OCI-LY7 (cell line): ENCODE results near the gene GPATCH3. TPM values are rescaled to one million over a fixed set of nuclear protein-coding genes. Genes with fewer than 3 reads are reported as not detected.
"Not testable (repeated sequence)": the region's sequence is repeated elsewhere in the genome, so short reads cannot be mapped to it uniquely, and the experiment has no call there.

Experiments
- BruUV-seq: library from RNA; stranded (reverse); fragments of 400-500 nt; replicated peaks from 2 replicates; lab custom pipeline; 2021; lab: Mats Ljungman, UMichigan
- CTCF ChIA-PET: fragments of 300-600 bp; sonication (Branson Sonifier 250); formaldehyde crosslinking; loops from one replicate; lab custom pipeline; 2022; ENCODE audit warnings: antibody characterized with exemption; ENCODE audit not compliant: unreplicated experiment; lab: Charles Lee
- POLR2A ChIA-PET: fragments of 300-600 bp; sonication (Branson Sonifier 250); formaldehyde crosslinking; loops from one replicate; lab custom pipeline; 2022; ENCODE audit warnings: antibody characterized with exemption; lab: Charles Lee
- DNase-seq: peaks from one replicate; pipeline ENCODE4 v3.0.0-alpha.2; 2015; ENCODE audit warnings: low spot score
- H2AFZ ChIP-seq: fragments of 200-600 bp; sonication (generic), shearing (Covaris generic); 2 replicates; pipeline ENCODE4 v1.6.1; 2014; ENCODE audit warnings: mild to moderate bottlenecking, antibody characterized with exemption, low read length, moderate library complexity
- H3K27ac ChIP-seq: fragments of 200-600 bp; sonication (generic); 2 replicates; pipeline ENCODE4 v1.5.1; 2014; ENCODE audit warnings: mixed run types, low read depth, mild to moderate bottlenecking, moderate library complexity, low read length, inconsistent platforms; ENCODE audit not compliant: poor library complexity, severe bottlenecking
- H3K36me3 ChIP-seq: fragments of 200-600 bp; sonication (generic); 2 replicates; pipeline ENCODE4 v1.6.1; 2014; ENCODE audit warnings: mild to moderate bottlenecking, antibody characterized with exemption, low read length, moderate library complexity, mixed read lengths; ENCODE audit not compliant: insufficient read depth
- H3K4me1 ChIP-seq: fragments of 200-600 bp; sonication (generic); 2 replicates; pipeline ENCODE4 v1.5.1; 2014; ENCODE audit warnings: mild to moderate bottlenecking, low read length; ENCODE audit not compliant: insufficient read depth, poor library complexity, severe bottlenecking
- H3K4me2 ChIP-seq: fragments of 200-600 bp; sonication (generic); 2 replicates; pipeline ENCODE4 v1.6.1; 2014; ENCODE audit warnings: mild to moderate bottlenecking, low read length
- H3K4me3 ChIP-seq: fragments of 200-600 bp; sonication (generic); 2 replicates; pipeline ENCODE4 v1.5.1; 2014; ENCODE audit warnings: mild to moderate bottlenecking, low read depth, low read length; ENCODE audit not compliant: poor library complexity, severe bottlenecking
- H3K79me2 ChIP-seq: fragments of 200-600 bp; sonication (generic); 2 replicates; pipeline ENCODE4 v1.6.1; 2016; ENCODE audit warnings: low read depth, mild to moderate bottlenecking, low read length, moderate library complexity, mixed read lengths; ENCODE audit not compliant: insufficient read depth
- H3K9me2 ChIP-seq: fragments of 200-600 bp; sonication (generic); 2 replicates; pipeline ENCODE4 v1.6.1; 2016; ENCODE audit warnings: mild to moderate bottlenecking, low read length, mixed read lengths; ENCODE audit not compliant: insufficient read depth
- H3K9me3 ChIP-seq: fragments of 200-600 bp; sonication (generic); 2 replicates; pipeline ENCODE4 v1.6.1; 2014; ENCODE audit warnings: mild to moderate bottlenecking, mixed run types, low read length, mixed read lengths
- H4K20me1 ChIP-seq: fragments of 200-600 bp; sonication (generic); 2 replicates; pipeline ENCODE4 v1.6.1; 2014; ENCODE audit warnings: mild to moderate bottlenecking, antibody characterized with exemption, low read length, moderate library complexity, mixed read lengths; ENCODE audit not compliant: insufficient read depth
- EZH2phosphoT487 ChIP-seq: fragments of 200-600 bp; sonication (generic); IDR thresholded peaks from 2 replicates; pipeline ENCODE4 v1.6.1; 2018; ENCODE audit warnings: low read depth, borderline replicate concordance, mild to moderate bottlenecking, mixed run types, antibody characterized with exemption, low read length, moderate library complexity, mixed read lengths
- intact Hi-C: fragments of 100-400 bp; cut with micrococcal nuclease; formaldehyde crosslinking; loops from one replicate; pipeline ENCODE4 v1.10.0; 2022; ENCODE audit not compliant: unreplicated experiment
- total RNA-seq, 2 experiments: library from RNA; depleted of rRNA in 1 of 2; stranded (reverse); fragments of >200 nt in 1 of 2; shearing (Covaris generic) in 1 of 2; gene quantifications; 2 replicates each; pipeline ENCODE4 v1.2.3, GENCODE V29; 2014 to 2022
- TF ChIP-seq, protein P1 (sequence below): fragments of 200-600 bp; sonication (generic); conservative IDR thresholded peaks from 2 replicates; pipeline ENCODE4 v1.5.1; 2014; ENCODE audit warnings: mild to moderate bottlenecking, antibody characterized with exemption, low read length, moderate library complexity, mixed read lengths

The GPATCH3 gene
- total RNA-seq, 2 experiments from 2014 or later = 9.2 to 15.2 TPM

GRCh38 chr1:26879793-26880192 is 20.5 kb downstream of the GPATCH3 start:
- TF ChIP-seq, protein P1, sequence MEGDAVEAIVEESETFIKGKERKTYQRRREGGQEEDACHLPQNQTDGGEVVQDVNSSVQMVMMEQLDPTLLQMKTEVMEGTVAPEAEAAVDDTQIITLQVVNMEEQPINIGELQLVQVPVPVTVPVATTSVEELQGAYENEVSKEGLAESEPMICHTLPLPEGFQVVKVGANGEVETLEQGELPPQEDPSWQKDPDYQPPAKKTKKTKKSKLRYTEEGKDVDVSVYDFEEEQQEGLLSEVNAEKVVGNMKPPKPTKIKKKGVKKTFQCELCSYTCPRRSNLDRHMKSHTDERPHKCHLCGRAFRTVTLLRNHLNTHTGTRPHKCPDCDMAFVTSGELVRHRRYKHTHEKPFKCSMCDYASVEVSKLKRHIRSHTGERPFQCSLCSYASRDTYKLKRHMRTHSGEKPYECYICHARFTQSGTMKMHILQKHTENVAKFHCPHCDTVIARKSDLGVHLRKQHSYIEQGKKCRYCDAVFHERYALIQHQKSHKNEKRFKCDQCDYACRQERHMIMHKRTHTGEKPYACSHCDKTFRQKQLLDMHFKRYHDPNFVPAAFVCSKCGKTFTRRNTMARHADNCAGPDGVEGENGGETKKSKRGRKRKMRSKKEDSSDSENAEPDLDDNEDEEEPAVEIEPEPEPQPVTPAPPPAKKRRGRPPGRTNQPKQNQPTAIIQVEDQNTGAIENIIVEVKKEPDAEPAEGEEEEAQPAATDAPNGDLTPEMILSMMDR = no peak
- TF ChIP-seq EZH2phosphoT487 = no peak
- no peaks in the 10 kb centered on the region for H4K20me1 ChIP-seq
- no peaks in the 10 kb centered on the region for H3K79me2 ChIP-seq
- no peak overlapping the region for H2AFZ ChIP-seq
- no peak for DNase-seq
- ChIA-PET POLR2A (interaction anchor here (1.2 kb wide), 1 partner anchor 10 kb away, joined by 3 read pairs; no protein-coding TSS in a partner anchor), CTCF (no interaction called here)
- peaks cover 10% of the 10 kb centered on the region for H3K4me1 ChIP-seq
- intact Hi-C loops = loop anchor here (5.0 kb wide), 1 partner anchor 277 kb away; no protein-coding TSS in a partner anchor
- H3K9me3 ChIP-seq = no peaks in the 10 kb centered on the region
- H3K9me2 ChIP-seq = no peaks in the 10 kb centered on the region
- H3K27ac ChIP-seq = no peak overlapping the region
- BruUV-seq = no TSS peak
- no peak overlapping the region for H3K4me2 ChIP-seq
- H3K36me3 ChIP-seq = peaks cover 83% of the 10 kb centered on the region
- H3K4me3 ChIP-seq = no peak overlapping the region

DNA sequence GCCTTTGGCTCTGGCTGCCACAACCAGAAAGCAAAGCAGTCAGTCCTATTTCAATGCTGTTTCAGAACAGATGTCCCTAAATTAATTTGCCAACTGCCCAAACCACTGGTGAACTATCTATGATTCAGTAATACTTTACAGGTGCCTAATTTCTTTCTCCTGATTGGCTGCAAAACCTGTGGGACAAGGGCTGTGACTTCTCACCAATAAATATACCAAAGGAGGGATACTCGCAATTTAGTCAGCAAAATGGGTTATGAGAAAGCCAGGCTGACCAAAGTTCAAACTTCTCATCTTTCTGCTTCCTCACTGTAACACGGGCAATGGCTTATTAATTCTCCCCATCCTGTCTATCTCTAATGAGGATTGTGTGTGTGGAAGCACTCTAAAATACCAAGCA is 22.9 kb downstream of the GPATCH3 start:
- Histone ChIP-seq H3K27ac (peak overlapping the region; percentile 12), H3K36me3 (peaks cover 64% of the 10 kb centered on the region), H3K4me3 (no peak overlapping the region), H2AFZ (no peak overlapping the region), H3K79me2 (no peaks in the 10 kb centered on the region), H3K9me2 (no peaks in the 10 kb centered on the region), H3K9me3 (no peaks in the 10 kb centered on the region), H4K20me1 (no peaks in the 10 kb centered on the region), H3K4me1 (peaks cover 10% of the 10 kb centered on the region), H3K4me2 (peak overlapping the region; percentile 49)
- DNase-seq = no peak
- TF ChIP-seq EZH2phosphoT487 = no peak
- BruUV-seq = TSS peak; percentile 49
- intact Hi-C loops = loop anchor here (5.0 kb wide), 1 partner anchor 275 kb away; no protein-coding TSS in a partner anchor
- POLR2A ChIA-PET = interaction anchor here (1.0 to 1.3 kb wide), 2 partner anchors 14 to 18 kb away, joined by 4 read pairs; no protein-coding TSS in a partner anchor
- CTCF ChIA-PET = no interaction called here

DNA sequence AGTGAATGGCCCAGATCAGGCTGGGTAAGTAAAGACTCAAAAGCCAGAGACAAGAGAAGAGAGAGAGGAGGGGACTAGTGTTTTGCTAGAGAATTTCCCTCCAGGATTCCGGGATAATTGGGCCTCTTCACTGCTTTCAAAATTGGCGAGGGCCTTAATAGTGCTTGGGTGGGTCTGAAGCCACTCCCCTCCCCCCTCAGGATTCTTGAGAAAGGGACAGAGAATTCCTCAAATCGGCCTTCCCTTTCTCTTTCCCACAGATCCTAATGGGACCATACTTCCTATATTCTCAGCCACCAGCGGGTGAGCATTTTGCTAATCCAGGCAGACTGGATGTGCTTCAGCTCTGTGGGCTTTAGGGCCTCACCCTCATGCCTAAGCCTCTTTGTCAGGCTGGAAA is 25.4 kb downstream of the GPATCH3 start:
- Histone ChIP-seq H3K4me1 (peaks cover 10% of the 10 kb centered on the region), H3K36me3 (peaks cover 42% of the 10 kb centered on the region), H2AFZ (no peak overlapping the region), H4K20me1 (no peaks in the 10 kb centered on the region), H3K9me2 (no peaks in the 10 kb centered on the region), H3K9me3 (no peaks in the 10 kb centered on the region), H3K79me2 (no peaks in the 10 kb centered on the region), H3K4me2 (no peak overlapping the region), H3K4me3 (no peak overlapping the region), H3K27ac (no peak overlapping the region)
- ChIA-PET CTCF (interaction anchor here (0.6 kb wide), 1 partner anchor 273 kb away, joined by 3 read pairs; no protein-coding TSS in a partner anchor), POLR2A (interaction anchor here (0.5 kb wide), 1 partner anchor 8 kb away, joined by 4 read pairs; no protein-coding TSS in a partner anchor)
- BruUV-seq = no TSS peak
- intact Hi-C loops = loop anchor here (5.0 kb wide), 1 partner anchor 273 kb away; no protein-coding TSS in a partner anchor
- TF ChIP-seq EZH2phosphoT487 = no peak
- TF ChIP-seq, protein P1 = no peak
- no peak for DNase-seq

- H3K79me2 ChIP-seq, BruUV-seq, H3K9me2 ChIP-seq, CTCF ChIA-PET, H3K9me3 ChIP-seq, H3K4me2 ChIP-seq, H2AFZ ChIP-seq, H4K20me1 ChIP-seq, intact Hi-C loops, DNase-seq, H3K27ac ChIP-seq, H3K4me3 ChIP-seq: not testable (repeated sequence)
- Histone ChIP-seq H3K36me3 (peaks cover 27% of the 10 kb centered on the region; the same call in 1 of the 2 replicates), H3K4me1 (peaks cover 10% of the 10 kb centered on the region)
- POLR2A ChIA-PET = interaction anchor here (0.7 kb wide), 1 partner anchor 81 kb away, joined by 3 read pairs; no protein-coding TSS in a partner anchor
These were observed 27.2 kb downstream of the GPATCH3 start for GRCh38 chr1:26873097-26873496.
